NCI-H524 treated with DMSO at 0.1 percent for 48 hours (cell line): ENCODE results near the gene SNAPC2.

Experiments used
- DNase-seq: peaks from one replicate; lab custom pipeline; 2025; lab: John Stamatoyannopoulos, UW

The SNAPC2 gene

DNA sequence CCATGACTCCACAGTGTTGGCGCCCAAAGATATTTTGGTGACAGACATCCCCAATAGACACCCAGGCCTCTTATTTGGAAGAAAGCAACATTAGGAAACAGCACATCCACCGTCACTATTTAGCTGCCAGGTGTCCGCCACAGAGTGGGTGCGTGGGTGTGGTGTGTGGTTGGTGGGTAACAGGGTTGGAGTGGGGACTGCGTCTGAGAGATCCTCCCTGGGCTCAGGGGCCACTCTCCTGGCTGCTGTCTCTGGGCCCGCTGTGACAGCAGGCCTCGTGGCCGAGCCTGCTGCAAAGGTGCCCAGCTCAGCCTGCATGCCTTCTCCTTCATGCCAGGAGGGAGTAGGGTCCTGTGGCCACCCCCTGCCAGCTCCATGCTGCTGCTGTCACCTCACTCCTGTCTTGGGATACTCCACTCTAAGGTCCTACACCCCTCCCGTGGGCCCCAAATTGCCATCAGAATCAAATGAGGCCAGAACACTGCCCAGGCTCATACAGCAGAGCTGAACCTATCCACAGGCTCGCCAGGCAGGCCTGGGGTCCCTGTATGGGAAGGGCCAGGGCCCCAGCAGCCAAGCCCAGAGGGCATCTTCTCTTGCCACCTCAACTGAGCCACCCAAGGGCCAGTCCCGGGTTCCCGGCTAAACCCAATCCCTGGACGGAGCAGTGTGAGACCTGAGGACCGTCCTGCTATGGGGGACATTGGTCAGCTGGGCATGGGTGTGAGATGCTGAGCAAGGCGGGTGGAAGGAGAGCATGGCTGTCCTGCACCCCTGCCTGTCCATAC lies 48.1 kb downstream of the SNAPC2 start:
- no peak for DNase-seq

DNA sequence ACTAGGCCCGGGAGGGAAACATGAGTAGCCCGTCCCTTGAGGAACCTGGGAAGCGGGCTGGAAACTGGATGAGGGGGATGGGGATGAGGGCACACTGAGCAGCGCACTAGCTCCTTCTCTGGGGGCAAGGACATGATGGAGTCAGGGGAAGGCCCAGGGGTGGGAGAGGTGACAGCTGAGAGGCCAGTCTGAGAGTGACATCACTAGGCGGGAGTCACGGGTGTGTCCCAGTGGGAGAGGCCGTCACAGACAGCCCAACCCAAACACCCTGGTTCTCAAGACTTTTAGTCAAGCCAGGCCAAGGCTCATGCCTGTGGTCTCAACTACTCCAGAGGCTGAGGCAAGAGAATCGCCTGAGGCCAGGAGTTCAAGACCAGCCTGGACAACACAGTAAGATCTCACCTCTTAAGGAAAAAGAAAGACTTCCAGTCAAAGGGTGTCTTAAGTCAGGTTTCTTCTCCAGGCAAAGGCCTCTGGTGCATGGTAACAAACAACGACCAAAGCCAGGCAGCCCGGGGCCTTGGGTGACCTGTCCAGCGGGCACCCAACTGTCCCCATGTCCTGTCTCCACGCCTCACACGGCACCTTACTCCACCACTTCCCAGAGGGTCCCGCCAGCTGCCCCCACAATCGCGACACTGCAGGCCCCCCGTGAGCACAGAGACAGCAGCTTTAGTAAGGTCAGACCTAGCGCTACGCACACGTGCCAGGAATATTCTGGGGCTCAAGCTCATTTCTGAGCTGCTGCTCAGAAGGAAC lies 48.8 kb downstream of the SNAPC2 start:
- no peak for DNase-seq

DNA sequence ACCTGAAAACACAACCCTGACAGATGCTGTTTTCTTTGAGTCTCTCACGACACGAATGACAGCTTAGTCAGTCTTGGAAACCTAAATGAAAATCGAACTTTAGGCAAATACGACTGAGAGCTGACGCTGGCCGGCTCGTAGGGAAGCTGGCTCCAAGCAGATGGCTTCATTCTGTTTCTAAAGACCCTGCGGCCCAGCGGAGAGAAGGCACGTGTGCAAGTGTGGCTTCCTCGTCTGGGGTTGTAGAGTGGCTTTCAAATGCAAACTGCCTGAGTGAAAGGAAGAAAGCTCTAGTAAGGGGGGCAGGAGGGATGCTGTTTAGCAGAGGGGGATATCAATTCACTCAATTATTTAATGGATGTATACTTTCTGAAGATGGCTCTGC lies 49.4 kb downstream of the SNAPC2 start:
- DNase-seq, result no peak

DNA sequence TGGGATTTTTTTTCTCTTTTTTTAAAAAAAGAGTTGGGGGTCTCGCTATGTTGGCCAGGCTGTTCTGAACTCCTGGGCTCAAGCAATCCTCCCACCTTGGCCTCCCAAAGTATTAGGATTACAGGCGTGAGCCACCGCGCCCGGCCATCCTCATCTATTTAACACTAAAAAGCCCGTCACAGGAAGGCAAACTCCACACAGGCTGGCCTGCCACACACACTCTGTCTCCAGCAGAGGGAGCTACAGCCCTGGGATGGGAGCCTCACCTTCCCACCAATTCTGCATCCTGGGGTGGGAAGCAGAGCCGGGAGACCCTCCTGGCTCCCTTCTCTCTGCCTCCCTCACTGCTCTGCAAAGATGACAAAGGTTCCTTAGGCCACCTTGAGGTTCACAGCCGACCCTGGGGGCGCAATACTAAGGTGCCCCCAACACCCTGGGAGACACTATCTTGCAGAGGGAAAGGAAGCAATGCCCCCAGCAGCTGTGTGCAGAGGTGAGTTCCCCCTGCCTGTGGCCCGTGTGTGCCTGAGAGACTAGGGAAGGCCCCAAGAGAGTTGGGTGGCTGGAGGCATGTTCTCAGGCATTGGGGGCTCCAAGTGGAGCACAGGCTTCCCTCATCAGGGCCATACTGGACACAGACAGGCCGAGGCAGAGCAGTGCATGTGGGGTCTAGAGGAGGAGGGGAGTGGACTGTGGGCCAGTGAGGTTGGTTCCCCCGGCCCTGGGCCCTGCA lies 50.7 kb downstream of the SNAPC2 start:
- DNase-seq, result no peak

DNA sequence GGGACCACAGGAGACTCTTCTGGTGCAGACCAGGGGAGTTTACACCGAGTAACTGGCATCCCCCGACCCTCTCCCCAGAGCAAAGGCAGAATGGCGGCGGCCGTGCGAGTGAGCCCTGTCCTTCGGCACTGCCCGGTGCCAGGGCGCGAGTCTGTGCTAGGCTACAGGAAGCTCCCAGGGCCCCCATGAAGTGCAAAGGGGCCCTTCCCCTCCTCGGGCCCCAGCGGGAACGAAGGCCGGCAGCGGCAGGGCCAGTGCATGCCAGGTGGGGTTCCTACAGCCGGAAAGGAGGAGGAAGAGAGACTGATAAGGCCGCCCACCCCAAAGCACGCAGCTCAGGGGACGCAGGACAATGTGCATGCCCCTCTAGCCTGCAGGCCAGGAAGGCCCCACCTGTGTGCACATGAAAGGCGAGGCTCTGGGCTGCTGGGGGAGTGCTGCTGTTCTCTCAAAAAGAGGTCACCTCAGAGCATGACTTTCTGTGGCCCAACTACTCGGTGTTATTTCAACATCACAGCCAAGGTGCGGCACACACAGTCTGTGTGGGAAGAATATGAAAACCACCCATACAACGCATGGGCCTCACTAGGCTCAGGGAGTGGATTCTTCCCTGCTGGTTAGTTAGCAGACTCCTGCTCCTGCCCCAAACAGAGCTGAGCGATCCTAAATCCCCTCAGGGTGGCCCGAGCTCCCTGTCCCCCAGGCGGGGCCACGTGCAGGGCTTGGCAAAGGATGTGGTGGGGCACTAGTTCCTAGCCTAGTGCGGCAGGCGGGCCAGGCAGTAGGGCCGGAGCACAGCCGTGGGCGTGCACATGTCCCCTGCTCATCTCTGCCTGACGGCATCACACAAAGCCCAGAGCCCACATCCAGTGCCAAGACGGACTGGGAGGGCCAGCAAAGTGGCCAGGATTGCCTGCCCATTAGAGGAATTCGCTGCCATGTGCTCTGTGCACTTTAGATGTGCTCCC lies 51.7 kb downstream of the SNAPC2 start:
- DNase-seq, result no peak
